CD4-positive, alpha-beta T cell treated with Interleukin-15 for 4 hours (primary cell): ENCODE measurements around the gene TAF11L12.
"Not testable (repeated sequence)": the region's sequence is repeated elsewhere in the genome, so short reads cannot be mapped to it uniquely, and the experiment has no call there.

ENCODE experiments used
- DNase-seq: peaks from one replicate; pipeline ENCODE4 v3.0.0-alpha.2; 2020; ENCODE audit warnings: low spot score

TAF11L12 gene

GRCh38 chr5:17610092-17610491 lies at the start of gene TAF11L12:
TSS of gene TAF11L12 (plus strand) at chr5:17610392.
- DNase-seq = not testable (repeated sequence)

GRCh38 chr5:17585658-17586057 lies 24.5 kb upstream of the TAF11L12 start, which contains the start of gene TAF11L7:
TSS of gene TAF11L7 (minus strand) at chr5:17585758.
- not testable (repeated sequence) for DNase-seq

- DNase-seq = not testable (repeated sequence)
Measured at GRCh38 chr5:17590860-17591259, 19.3 kb upstream of the TAF11L12 start, which contains the start of gene TAF11L8. TSS of gene TAF11L8 (minus strand) at chr5:17590960.

GRCh38 chr5:17594255-17594654 lies 15.9 kb upstream of the TAF11L12 start, which contains the start of gene TAF11L9:
TSS of gene TAF11L9 (minus strand) at chr5:17594394.
- not testable (repeated sequence) for DNase-seq

GRCh38 chr5:17597728-17598127 lies 12.5 kb upstream of the TAF11L12 start, which contains the start of gene TAF11L10:
TSS of gene TAF11L10 (minus strand) at chr5:17597828.
- DNase-seq = not testable (repeated sequence)

GRCh38 chr5:17603880-17604279 lies 6.3 kb upstream of the TAF11L12 start, which contains the start of gene TAF11L11:
TSS of gene TAF11L11 (plus strand) at chr5:17604183.
- DNase-seq = not testable (repeated sequence)

GRCh38 chr5:17604951-17605350 lies 5.2 kb upstream of the TAF11L12 start:
- DNase-seq = no peak

GRCh38 chr5:17607461-17607860 lies 2.7 kb upstream of the TAF11L12 start:
- not testable (repeated sequence) for DNase-seq

GRCh38 chr5:17614872-17615605 lies 4.8 kb downstream of the TAF11L12 start:
- no peak for DNase-seq

- no peak for DNase-seq
Measured at GRCh38 chr5:17619354-17619753, 9.2 kb downstream of the TAF11L12 start.

- DNase-seq = no peak
Measured at GRCh38 chr5:17620627-17621026, 10.4 kb downstream of the TAF11L12 start.

- no peak for DNase-seq
Measured at GRCh38 chr5:17625686-17626085, 15.5 kb downstream of the TAF11L12 start.

- not testable (repeated sequence) for DNase-seq
Measured at GRCh38 chr5:17631788-17632187, 21.6 kb downstream of the TAF11L12 start, which contains the start of gene TAF11L13. TSS of gene TAF11L13 (plus strand) at chr5:17632088.

- DNase-seq = no peak
Measured at GRCh38 chr5:17634160-17634559, 24.0 kb downstream of the TAF11L12 start, which contains the start of gene TAF11L14. TSS of gene TAF11L14 (plus strand) at chr5:17634460.

- DNase-seq = not testable (repeated sequence)
Measured at GRCh38 chr5:17649232-17649631, 39.0 kb downstream of the TAF11L12 start.

- not testable (repeated sequence) for DNase-seq
Measured at GRCh38 chr5:17655201-17655759, 45.1 kb downstream of the TAF11L12 start.

- no peak for DNase-seq
Measured at GRCh38 chr5:17655921-17656320, 45.7 kb downstream of the TAF11L12 start.
